Fibroblast of skin of abdomen (primary cell): ENCODE measurements around the gene PHACTR4.
A peak's percentile ranks its signal among the peaks of the same experiment; 100 is the strongest.
"Not testable (repeated sequence)": the region's sequence is repeated elsewhere in the genome, so short reads cannot be mapped to it uniquely, and the experiment has no call there.

Source experiments
- DNase-seq: peaks from one replicate; pipeline ENCODE4 v3.0.0-alpha.2; 2013

PHACTR4 gene

GRCh38 chr1:28503117-28503516, 133.6 kb downstream of the PHACTR4 start:
- no peak for DNase-seq

DNA sequence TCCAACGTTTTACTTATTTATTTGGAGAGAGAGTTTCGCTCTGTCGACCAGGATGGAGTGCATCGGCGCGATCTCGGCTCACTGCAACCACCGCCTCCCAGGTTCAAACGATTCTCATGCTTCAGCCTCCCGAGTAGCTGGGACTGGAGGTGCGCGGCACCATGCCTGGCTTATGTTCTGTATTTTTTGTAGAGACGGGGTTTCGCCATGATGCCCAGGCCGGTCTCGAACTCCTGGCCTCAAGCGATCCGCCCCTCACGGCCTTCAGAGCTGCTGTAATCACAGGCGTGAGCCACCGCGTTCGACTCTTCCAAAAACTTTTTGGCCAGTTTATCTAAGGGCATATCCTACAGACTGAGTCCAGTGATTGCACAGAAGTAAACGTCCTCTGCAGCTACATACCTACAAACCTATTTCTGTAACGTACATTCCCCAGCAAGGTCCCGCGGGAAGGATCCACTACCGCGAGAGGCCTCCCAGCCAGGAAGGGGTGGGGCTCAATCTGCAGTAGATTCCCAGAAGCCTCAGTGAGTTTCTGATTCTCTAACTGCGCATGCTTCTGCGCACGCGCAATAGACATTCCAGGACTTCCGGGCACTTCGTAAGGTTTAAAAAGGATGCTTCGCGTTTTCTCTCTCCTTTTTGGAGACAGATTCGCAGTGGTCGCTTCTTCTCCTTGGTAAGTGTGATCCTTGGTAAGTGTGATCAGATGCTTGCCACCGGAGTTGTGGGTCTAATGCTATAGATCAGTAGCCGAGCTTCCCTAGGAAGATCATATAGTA, 136.1 kb downstream of the PHACTR4 start, which contains the start of gene RCC1:
Gene RCC1, plus strand, starts transcription at position 638 of the 782 bp plus-strand sequence. CDS start 23,824 bp downstream, outside the sequence.
- DNase-seq: peak; percentile 99

- no peak for DNase-seq
These were observed 137.3 kb downstream of the PHACTR4 start for GRCh38 chr1:28506907-28507246.

DNA sequence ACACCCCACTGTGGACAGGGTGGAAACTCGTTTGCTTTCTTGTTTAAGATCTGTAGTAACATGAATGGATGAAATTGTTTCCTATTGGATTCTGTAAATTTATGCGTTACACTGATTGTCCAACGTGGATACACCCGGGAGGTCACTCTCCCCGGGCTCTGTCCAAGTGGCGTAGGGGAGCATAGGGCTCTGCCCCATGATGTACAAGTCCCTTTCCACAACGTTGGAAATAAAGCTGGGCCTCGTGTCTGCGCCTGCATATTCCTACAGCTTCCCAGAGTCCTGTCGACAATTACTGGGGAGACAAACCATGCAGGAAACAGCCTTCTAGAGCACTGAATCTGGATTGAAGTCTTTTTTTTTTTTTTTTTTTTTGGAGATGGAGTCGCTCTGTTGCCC, 137.7 kb downstream of the PHACTR4 start:
- peak; percentile 31 for DNase-seq

- peak; percentile 4 for DNase-seq
These were observed 138.3 kb downstream of the PHACTR4 start for GRCh38 chr1:28507646-28508434.

- peak; percentile 43 for DNase-seq
These were observed 138.9 kb downstream of the PHACTR4 start for GRCh38 chr1:28508435-28508754.

- peak; percentile 33 for DNase-seq
These were observed 140.2 kb downstream of the PHACTR4 start for GRCh38 chr1:28509705-28510272.

DNA sequence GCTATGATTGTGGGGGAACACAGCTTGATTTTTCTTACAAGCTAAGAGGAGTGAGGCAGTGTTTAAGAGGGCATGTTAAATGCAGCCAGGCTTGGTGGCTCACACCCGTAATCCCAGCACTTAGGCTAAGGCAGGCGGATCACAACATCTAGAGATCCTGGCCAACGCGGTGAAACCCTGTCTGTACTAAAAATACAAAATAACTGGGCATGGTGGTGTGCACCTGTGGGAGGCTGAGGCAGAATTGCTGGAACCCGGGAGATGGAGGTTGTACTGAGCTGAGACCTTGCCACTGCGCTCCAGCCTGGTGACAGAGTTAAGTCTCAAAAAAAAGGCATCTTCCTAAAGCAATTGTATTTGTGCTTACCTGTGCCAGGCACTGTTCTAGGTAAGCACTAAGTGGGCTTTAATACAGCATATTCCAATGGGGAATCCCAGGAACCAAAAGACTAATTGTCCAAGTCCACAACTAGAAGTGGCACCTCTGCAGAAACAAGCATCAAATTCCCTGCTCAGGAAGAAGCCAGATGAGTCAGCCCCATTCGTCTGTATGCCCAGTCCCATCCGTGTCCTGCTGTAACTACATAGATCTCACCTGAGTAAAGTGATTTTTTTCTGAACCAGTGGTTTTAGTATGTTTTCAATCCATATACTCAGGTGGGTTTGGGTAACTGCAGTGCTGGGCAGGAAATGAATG, 140.9 kb downstream of the PHACTR4 start:
- DNase-seq: peak; percentile 59

GRCh38 chr1:28510970-28511440, 141.5 kb downstream of the PHACTR4 start:
- peak; percentile 53 for DNase-seq

DNA sequence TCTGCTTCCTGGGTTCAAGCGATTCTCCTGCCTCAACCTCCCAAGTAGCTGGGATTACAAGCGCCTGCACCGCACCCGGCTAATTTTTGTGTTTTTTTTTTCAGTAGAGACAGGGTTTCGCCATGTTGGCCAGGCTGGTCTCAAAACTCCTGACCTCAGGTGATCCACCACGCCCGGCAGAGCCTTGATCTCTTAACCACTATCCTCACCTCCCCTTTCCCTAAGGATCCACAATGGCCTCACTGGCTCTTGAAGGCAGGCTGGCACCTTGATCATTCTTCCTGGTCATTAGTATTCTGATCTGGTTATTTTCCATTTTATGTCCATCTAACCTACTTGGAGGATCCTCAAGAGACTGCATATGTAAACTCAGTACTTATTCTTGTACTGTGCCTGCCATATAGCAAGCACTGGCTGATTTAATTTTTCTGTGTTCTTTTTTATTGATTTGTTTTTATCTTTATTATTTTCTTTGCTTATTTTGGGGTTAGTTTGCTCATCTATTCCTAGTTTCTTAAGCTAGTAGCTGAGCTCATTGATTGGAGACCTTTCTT, 142.6 kb downstream of the PHACTR4 start:
- peak; percentile 30 for DNase-seq

- DNase-seq: not testable (repeated sequence)
These were observed 144.9 kb downstream of the PHACTR4 start for GRCh38 chr1:28514445-28514933.

DNA sequence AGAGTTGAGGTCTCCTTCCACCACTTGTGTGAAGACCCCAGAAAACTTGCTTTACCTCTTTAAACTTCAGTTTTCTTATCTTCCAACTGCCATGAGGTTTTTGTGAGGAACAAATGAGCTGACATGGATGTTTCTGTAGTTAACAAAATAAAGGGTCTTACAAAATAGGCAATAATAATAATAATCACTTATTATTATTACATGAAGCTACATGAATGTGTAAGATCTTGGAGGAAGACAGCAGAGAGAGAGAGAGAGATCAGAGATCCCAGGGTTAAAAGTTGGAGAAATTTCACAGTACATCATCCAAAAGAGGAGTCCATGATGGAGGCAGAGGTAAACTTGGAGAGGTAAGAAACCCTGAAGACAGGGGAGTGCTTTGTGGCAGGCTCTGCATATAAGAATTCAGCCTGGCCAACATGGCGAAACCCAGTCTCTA, 147.0 kb downstream of the PHACTR4 start:
- DNase-seq: no peak

DNA sequence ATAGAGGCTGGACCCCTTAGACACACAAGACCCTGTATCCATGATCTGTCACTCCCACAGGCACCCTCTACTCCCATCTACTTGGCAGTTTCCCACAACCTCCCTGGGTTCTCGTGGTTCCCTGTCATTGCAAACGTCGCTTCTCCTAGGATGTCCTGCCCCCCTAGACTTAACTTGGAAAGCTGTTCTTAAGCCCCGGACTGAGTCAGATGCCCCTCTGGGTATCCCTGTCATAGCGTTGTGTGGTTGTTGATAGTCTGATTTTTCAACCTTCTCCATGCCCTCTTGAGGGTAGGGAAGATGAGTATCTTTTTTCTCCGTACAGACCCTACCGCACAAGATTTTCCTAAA, 148.1 kb downstream of the PHACTR4 start:
- DNase-seq: no peak

DNA sequence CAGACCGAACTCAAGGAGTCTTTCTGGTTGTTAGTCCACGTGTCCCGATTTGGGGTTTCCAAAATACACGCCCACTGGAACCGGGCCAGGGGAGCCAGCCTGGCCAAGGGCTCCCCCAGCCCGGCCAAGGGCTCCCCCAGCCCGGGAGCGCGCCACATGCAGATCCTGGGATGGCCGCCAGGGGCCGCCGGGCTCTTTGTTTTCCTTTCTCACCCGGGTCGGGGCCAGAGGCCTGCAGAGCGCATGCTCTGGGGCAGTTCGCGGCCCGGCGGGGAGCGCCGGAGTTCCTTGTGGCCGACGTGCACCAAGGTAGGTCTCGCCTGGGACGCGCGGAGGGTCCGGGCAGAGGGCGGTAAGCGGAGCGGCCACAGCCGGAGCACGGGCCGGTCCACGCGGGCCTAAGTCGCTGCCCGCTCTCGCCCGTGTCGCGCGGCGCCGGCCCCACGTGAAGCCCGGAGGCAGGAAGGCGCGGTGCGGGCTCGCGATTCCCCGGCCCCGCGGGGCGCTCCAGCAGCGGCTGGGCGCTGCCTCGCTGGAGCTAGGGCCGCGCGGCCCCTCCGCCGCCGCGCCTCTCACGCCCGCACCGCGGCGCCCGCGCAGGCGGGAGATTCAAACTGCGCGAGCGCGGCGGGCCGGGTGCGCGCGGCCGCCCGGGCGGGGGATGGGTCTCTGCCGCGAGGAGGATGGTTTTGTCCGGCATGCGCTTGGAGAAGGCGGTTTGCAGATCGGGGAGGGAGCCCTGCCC, 148.6 kb downstream of the PHACTR4 start:
- peak; percentile 88 for DNase-seq

DNA sequence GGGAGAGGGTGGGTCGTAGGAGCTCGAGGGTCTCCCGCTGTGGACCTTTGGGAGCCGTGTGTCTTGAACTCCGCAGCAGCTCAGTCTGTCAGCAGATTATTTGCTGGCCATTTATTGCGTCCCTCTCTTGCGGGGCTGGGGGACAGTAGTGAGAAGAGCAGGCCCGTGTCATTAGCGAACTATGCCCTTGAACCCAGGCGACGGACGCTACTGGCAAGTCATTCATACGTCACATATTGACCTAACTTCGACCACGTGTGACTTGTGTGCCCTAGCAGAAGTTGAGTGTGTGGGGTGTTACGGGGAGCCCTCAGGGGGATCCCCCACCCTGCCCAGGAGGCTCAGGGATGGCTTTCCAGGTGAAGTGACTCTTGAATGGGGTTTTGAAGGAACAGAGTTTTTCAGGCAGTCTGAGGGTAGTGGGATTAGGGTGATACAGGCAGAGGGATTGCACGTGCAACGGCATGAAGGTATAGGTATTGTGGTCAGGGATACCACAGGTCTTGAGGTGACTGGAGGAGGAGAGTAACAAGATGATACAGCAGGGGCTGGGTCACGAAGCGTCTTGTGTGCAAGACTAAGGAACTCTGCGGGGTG, 149.3 kb downstream of the PHACTR4 start:
- peak; percentile 17 for DNase-seq

DNA sequence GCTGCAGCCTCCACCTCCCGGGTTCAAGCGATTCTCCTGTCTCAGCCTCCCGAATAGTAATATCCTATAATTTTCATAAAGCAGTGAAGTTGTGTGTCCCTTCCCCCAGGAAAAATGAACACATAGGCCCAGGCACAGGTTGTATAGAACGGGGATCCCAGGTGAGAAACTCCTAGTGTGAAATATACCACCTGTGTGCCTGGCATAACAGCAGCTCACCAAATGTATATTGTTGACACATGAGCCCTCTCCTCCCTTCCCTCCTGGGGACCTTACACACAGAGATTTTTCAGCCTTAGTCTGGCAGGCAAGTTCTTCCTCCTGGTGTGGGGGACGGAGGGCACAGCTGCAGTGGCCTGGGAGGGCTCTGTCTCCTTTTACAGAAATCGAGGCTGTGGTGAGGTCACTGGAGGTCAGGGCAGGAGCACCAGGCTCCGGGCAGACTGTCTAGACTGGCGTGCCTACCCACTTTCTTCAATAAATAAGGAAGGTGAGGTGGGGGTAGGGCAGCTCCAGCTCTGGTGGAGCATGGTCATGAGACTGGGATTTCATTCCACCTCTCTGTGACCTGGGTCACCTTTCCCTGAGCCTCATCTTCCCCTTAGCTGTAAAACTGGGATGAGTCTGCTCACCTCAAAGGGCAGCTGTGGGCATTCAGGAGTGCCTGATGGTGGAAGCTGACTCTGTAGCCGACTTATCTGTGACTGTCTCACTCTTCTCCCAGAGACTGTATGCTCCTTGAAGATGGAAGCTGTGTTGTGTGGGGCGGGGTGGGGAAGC, 150.6 kb downstream of the PHACTR4 start:
- DNase-seq: no peak

GRCh38 chr1:28520796-28521195, 151.3 kb downstream of the PHACTR4 start:
- not testable (repeated sequence) for DNase-seq

GRCh38 chr1:28521502-28522164, 152.1 kb downstream of the PHACTR4 start:
- no peak for DNase-seq

DNA sequence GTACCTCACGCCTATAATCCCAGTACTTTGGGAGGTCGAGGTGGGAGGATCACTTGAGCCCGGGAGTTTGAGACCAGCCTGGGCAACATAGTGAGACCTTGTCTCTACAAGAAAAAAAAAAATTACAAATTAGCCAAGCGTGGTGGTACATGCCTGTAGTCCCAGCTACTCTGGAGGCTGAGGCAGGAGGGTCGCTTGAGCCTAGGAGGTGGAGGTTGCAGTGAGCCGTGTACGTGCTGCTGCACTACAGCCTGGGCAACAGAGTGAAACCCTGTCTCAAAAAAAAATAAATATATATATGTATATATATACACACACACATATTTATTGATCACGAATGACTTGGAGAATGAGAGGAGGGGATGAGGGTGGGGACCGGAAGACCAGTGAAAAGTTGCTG, 153.0 kb downstream of the PHACTR4 start:
- not testable (repeated sequence) for DNase-seq
